ENCODE measurements around the gene CHD1L.
A peak's percentile ranks its signal among the peaks of the same experiment; 100 is the strongest.
"Not testable (repeated sequence)": the region's sequence is repeated elsewhere in the genome, so short reads cannot be mapped to it uniquely, and the experiment has no call there.

The CHD1L gene

DNA sequence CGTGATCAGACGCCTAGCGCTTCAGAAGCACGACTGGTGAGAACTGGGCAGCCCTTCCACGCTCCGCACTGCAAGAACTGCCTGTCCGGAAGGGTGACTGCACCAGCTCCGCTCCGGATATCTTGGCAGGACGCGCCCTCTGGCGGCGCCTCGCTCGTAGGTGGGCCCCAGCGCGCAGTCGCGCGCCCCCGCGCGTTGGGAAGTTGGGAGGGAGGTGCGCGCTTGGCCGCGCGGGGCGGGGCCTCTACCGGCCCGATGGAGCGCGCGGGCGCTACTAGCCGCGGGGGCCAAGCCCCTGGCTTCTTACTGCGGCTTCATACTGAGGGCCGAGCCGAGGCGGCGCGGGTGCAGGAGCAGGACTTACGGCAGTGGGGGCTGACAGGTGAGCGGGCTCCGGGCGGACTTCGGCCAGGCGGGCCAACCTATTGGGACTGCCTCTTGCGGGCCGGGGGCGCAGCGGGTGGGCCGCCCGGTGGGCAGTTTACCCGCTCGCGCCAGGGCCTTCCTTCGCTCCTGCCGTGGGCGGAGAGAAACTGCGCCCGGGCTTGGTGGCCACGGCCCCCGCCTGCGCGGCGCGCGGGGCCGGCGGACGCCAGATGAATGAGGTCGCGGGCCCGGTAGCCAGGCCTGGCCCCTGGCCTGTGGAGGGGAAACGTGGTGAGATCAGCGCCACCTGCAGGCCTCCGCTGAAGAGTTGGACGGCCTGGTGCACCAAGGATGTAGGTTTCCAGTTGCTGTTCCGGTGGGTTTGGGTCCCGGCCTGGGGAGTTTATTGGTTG, at the start of gene CHD1L:
Gene CHD1L (plus strand): TSS at position 236 of the 779 bp plus-strand sequence. CDS start 20 bp downstream, at position 256.
- DNase-seq: peak; percentile 94

DNA sequence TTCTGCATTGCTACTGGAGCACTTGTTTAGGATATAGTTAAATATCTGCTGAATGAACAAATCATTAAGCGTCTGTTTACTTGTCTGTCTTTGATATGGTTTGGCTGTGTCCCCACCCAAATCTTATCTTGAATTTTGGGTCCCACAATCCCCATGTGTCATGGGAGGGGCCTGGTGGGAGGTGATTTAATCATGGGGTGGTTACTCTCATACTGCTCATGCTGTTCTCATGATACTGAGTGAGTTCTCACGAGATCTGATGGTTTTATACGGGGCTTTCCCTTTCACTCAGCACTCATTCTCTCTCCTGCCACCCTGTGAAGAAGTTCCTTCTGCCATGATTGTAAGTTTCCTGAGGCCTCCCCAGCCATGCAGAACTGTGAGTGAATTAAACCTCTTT, 45.2 kb upstream of the CHD1L start:
- not testable (repeated sequence) for DNase-seq

DNA sequence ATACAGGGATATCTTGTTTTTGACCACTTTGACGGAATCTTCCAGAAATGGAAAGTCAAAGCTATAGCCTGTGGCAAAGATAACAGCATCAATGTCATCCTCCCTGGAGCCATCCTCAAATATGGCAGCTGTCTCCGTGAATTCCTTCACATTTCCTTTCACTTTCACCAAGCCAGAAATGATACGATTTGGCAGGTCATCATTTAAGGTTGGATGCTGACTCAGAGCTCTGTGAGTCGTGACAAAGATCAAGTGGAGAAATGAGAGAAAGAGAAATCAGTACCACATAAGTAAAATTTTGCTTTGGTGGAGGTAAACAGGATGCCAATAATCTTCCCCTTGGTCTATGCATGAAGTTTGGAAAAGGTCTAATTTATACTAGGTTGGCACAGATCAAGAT, 41.2 kb upstream of the CHD1L start:
- no peak for DNase-seq

DNA sequence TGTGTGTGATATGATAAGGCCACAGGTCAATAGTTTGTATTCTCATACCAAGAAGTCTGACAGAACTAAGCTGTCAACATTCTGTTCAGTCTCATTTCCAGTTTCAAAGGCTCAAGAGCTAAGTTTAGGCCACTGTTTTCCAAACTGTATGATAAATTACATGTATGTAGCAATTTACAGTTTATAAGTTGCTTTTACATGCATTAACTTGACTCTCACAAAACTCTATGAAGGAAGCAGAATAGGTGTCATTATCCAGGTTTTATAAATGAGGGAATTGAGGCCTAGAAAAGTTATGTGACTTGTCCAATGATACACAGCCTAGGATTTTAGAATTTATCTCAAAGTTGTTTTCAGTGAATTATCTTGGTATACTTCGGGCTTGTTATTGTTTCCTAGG, 40.7 kb upstream of the CHD1L start:
- DNase-seq: no peak

DNA sequence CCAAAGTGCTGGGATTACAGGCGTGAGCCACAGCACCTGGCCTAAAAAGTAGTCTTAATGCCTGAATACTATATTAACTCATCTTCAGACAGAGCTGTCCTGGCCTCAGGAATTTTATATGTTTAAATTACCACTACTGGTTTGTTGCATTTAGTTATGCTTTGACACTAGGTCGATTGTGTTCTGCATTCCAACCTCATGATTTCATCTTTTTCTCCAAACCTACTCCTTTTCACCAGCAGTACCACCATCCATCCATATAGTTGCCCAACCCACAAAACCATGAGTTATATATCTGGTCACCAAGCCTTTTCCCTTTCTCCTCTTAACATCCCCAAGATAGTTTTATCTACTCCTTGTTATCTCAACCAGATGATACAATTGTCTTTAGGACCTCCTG, 39.9 kb upstream of the CHD1L start:
- no peak for DNase-seq

DNA sequence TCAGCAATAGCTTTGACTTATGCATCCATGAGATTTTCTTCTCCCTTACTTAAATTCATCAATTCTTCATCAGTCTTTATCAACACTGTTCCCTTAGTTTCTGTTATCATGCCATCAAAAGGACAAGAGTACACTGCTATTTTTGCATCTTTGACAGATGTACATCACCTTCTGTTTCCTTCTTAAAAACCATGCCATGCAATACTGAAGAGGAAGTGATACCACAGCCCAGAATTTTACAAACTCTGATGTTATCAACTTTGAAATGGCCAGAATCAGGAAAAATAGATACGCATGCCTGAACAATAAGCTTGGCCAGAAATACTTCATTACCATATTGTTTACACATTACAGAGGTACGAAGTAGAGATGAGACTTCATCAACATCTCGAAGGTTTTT, 38.4 kb upstream of the CHD1L start:
- DNase-seq: no peak

DNA sequence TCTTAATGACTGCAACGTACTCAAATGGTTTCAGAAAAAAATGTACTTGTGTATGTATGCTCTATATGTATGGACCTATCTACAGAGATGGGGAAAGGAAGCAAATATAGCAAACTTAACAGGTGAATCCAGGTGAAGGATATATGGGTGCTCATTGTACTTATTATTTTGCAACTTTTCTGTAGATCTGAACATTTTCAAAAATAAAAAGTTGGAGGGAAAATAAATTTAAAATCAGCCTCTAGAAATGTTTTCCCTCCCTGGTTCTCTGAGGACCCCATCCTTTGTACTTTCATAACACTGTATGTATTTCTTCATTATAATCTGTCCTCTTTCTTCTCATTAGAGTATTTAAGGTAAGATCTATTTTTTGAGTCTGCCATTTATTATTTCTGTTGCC, 35.3 kb upstream of the CHD1L start:
- DNase-seq: no peak

DNA sequence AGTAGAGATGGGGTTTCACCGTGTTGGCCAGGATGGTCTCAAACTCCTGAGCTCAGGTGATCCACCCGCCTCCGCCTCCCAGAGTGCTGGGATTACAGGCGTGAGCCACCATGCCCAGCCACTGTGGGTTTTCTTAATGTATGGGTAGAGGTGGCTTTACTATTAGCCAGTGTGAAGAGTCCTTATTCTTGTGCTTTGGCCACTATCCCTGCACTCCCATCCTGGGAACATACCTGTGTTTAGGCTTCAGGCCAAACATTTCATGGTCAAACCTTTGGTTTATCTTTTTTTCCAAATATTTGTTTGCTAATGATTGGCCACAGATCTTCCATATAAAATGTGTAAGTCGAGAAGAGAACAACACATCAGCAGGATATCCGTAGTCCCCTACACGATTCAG, 33.9 kb upstream of the CHD1L start:
- no peak for DNase-seq

DNA sequence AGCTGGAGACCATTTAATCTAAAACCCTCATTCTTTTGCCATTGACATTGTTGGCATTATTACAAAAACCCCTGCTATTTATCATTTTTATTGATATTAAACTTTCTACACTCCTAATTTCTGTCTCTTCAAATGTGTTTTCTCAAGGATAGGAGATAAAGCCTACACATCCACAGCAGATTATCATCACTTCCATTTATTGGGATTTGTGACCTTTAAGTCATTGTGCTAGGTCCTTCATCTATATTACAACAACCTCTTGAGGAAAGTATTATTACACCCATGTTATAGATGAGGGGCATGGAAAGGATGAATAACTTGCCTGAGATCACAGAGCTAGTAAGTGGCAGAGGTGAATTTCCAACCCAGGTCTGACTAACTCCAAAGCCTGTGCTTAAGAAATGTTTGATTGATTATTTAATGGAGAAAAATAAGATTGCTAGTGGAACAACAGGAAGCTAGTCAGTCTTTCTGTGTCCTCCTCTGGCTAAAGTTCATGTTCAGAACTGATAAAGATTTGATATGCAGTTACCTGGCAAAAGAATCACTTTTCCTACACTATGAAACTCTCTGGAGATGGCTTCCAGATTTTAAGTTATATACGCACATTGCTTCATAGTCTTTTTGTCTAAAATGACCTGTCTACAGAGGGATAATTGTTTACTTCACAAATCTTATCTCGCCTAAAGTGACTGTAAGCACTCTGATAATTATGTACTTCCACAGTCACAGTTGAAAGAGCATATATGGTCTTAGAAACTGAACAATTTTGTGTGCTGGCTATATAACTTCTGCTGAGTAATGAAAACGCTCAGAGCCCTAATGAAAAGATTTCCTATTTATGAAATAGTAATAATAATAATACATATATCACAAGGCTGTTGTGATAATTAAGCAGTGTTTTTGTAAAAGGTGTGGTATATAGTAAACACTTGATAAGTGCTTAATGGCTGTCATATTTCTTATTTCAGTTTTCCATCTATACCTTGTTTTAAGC, 32.4 kb upstream of the CHD1L start:
- no peak for DNase-seq

DNA sequence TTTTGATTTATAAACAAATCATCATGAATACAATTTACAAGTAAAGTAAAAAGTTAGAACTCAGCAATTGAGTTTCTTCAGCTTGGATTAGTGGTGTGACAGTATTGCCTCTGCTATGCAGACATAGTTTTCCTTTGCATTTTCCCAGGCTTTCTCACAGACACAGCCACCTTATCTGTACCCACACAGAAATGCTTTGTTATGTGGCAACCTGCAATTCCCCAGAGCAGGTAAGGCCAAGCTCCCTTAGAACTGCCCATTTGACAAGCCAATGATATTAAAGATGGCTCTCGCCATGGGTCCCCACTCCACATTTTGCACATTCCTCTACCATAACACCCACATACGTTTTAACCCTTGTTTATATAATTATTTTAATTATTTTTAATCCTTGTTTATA, 31.5 kb upstream of the CHD1L start:
- DNase-seq: no peak

DNA sequence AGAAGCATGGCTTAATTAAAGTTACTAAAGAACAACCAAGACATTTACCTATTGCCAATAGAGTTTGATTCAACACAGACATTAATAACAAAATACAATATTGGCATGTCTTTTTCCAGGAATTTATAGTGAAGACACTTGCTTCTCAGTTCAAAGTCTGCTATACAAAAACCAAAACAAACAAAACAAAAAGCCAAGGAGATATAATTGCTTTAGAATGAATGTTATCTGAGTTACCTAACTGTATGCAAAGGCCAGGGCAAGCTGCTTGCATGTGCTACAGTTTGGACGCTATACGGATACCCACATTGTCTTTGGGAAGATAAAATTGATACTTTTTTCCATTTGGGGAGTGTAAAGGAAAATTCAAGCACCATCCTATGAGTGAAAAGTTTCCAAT, 30.9 kb upstream of the CHD1L start:
- no peak for DNase-seq

DNA sequence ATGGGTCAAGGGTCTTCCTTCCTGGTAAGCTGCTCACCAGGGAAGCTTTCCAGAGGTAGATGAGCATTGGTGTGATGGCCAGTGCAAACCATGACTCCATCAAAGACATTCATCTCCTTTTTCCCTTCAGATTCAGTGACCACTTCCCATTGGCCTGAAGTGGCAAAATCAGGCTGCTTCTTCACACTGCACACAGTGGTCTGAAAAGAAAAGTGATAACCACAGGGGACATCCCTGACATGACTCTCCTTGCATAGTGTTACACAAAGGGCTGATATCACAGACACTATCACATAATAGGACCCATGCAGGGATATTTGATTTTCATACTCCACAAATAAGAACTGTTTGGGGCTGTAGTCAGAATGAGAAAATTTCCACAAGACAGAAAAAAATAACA, 29.2 kb upstream of the CHD1L start:
- no peak for DNase-seq

DNA sequence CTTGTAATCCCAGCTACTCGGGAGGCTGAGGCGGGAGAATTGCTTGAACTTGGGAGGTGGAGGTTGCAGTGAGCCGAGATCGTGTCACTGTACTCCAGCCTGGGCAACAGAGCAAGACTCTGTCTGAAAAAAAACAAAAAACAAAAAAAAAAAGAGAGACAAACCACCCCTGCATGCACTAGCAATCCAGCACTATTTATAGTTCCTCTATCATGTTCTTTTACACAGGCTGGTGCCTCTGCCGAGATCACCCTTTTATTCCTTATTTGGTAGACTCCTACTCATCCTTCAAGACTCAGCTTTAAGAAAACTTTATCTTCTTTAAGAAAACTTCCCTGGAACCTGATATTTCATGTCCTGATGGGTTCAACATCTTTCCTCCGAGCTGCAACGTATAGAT, 28.2 kb upstream of the CHD1L start:
- no peak for DNase-seq

DNA sequence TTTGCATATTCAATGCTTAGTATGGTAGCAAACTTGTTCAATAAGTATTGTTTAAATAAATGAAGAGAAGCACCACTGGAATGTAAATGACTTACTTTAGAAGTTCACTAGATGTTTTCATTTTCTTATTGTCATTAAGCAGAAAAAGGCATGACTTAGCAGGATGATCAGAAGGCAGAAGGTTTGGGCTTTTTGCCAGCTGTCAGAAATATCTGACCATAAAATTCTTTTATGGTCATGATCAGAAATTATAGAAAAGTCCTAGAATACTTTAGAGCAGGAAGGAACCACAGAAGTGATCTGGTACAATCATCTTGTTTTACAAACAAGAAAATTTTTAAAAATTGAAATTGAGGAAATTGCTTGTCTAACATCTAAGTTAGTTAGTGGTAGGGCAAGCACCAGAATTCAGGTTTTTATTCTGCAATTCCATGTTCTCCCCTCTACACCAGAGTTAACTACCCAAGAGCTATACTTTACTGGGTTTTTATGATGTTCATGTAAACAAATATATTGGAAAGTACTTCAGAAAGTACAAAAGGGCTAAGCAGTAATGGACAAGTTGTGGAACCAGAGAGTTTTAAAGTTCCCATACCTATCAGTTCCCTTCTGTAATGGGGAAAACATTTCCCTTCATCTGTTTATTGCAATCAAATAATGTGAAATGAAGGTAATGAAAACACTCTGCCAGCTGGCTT, 27.5 kb upstream of the CHD1L start:
- no peak for DNase-seq

DNA sequence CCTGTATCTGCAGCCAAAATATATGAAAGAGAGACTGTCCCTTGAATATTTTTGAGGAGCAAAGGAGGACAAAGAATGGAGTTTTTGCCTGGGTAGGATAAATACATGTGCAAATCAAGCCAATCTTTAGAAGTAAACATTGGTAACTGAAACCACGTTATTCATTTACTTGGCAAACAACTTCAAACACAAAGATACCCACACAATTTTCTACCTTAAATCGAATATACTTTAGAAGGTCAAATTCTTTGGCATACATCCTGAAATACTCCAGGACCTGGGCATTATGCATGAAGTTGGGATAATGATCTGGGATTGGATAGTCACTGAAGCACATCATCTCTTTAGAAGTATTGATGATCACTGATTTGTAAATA, 27.0 kb upstream of the CHD1L start:
- DNase-seq: no peak

DNA sequence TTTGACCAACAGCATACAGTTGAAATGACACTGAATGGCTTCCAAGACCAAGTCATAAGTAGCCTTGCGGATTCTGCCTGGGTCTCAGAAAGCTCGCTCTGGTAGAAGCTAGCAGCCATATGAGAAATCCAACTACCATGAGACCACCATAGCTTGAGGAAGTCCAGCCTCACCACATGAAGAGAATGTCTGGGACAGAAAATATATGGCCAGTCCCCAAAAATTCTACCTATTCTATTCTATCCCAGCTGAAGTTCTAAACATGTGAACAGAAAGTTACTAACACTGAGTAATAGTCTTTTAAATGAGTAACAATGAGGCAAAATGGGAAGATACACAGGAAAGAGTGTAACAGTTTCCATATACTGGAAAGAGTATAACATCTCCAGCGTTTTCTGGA, 26.4 kb upstream of the CHD1L start:
- no peak for DNase-seq

DNA sequence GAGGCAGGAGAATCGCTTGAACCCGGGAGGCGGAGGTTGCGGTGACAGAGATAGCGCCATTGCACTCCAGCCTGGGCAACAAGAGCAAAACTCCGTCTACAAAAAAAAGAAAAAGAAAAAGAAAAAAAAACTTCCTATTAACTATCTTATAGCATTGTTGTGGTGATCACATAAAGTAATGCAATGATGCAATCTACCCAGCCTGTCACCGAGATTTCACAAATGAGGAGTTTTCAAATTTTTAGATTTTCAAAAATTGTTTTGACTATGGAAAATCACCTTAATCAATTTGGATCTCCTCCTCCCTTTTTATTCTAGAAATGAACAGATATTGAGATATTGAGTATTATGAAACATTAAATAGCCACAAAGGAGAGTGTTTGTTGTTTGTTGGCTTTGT, 25.3 kb upstream of the CHD1L start:
- DNase-seq: no peak

DNA sequence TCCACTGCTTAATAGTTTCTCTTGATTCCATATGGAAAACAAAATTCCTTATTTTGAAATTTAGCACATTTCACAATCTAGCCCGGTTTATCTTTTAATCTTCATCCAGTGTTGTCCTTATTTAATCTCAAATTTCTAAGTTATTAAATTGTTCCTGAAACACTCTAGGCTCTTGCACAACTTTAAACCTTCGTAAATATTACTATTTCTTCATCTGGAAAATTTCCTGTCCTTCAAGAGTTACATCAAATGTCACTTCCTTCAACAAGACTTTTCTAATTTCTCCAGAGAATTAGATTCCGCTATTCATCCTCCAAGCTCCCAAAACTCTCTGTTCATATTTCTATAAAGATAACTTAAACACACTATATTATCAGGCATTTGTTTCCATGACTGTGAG, 23.9 kb upstream of the CHD1L start:
- DNase-seq: no peak

DNA sequence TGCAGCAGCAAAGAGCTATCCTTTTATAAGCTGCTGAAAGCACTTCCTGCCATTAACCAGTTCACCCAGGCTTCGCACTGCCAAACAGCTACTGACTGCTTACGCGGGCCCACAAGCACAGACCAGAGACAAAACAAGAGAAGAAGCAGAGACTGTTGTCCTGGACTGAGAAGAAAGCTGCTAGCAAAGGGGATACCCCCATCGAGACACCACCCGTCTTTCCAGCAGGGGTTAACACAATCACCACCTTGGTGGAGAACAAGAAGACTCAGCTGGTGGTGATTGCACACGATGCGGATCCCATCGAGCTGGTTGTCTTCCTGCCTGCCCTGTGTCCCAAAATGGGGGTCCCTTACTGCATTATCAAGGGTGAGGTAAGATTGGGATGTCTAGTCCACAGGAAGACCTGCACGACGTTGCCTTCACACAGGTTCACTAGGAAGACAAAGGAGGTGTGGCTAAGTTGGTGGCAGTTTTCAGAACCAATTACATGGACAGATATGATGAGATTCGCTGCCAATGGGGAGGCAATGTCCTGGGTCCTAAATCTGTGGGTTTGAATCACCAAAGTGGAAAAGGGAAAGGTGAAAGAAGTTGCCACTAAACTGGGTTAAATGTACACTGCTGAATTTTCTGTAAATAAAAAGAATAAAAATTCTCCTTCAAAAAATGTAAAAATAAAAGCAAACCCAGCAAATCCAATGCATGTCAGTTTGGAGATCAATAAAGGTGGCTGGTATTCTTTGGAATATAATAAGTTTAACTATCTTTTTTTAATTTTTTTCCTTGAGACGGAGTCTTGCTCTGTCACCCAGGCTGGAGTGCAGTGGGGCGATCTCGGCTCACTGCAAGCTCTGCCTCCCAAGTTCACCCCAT, 18.5 kb upstream of the CHD1L start:
- DNase-seq: no peak

DNA sequence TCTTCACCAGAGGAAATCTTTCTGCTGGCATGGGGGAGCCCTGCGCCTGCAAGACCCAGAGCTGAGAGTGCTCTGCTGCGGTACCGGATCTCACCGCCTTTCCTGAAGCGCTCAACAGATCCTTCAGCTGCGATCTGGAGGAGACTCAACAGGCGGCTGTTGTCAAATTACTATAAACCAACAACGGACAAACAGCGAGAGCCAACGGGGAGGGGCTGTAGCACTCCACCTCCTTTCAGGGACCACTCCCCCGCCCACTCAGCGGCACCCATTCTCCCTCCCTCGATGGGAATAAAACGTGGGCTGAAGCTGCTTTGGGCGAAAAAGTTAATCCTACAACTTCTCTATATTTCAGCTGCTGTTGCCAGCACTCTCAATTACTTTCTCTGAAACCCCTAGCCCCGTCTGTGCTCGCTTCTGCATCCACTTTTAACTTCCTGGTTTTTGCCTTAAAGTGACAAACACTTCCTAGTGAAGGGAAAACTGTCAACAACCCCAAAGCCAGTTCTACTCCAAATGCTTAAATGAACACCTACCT, 17.2 kb upstream of the CHD1L start, which contains the start of gene FMO5:
Gene FMO5 (minus strand): TSS at position 147 of the 538 bp plus-strand sequence. CDS start 310 bp downstream, outside the sequence.
- no peak for DNase-seq

DNA sequence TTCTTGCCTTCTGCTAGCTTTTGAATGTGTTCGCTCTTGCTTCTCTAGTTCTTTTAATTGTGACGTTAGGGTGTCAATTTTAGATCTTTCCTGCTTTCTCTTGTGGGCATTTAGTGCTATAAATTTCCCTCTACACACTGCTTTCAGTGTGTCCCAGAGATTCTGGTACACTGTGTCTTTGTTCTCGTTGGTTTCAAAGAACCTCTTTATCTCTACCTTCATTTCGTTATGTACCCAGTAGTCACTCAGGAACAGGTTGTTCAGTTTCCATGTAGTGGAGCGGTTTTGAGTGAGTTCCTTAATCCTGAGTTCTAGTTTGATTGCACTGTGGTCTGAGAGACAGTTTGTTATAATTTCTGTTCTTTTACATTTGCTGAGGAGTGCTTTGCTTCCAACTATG, 11.5 kb upstream of the CHD1L start:
- not testable (repeated sequence) for DNase-seq

DNA sequence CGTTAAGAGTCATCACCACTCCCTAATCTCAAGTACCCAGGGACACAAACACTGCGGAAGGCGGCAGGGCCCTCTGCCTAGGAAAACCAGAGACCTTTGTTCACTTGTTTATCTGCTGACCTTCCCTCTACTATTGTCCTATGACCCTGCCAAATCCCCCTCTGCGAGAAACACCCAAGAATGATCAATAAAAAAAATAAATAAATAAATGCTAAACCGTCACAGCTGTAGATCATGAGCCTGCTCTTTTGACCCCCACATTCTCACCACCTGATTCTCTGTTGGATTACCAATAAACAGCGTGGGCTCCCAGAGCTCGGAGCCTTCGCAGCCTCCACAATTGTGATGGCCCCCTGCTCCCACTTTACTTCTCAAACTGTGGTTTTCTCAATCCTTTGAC, 8.6 kb upstream of the CHD1L start:
- DNase-seq: not testable (repeated sequence)

All from NCI-H1694 treated with DMSO at 0.1 percent for 48 hours (cell line).